GM12891 (cell line): ENCODE data around the gene SEMA5A.

Experiments used
- DNase-seq: peaks from one replicate; pipeline ENCODE4 v3.0.0; 2011; ENCODE audit warnings: low spot score; ENCODE audit not compliant: insufficient read length
- FAIRE-seq: peaks from 2 replicates; lab custom pipeline; 2011; peaks lifted over from hg19 to GRCh38; lab: Jason Lieb, UNC
- PAX5 ChIP-seq: IDR thresholded peaks from 2 replicates; pipeline ENCODE4 v1.6.1; 2011; ENCODE audit warnings: low read length, moderate library complexity, mild to moderate bottlenecking; ENCODE audit not compliant: insufficient read depth, severe bottlenecking
- POLR2A ChIP-seq: IDR thresholded peaks from 2 replicates; pipeline ENCODE4 v1.6.1; 2011; ENCODE audit warnings: low read depth, low read length, control low read depth
- POLR2AphosphoS5 ChIP-seq: IDR thresholded peaks from 2 replicates; pipeline ENCODE4 v1.6.1; 2011; ENCODE audit warnings: low read depth, low read length, control low read depth
- POU2F2 ChIP-seq: IDR thresholded peaks from 2 replicates; pipeline ENCODE4 v1.6.1; 2011; ENCODE audit warnings: low read depth, mild to moderate bottlenecking, control low read depth, low read length, moderate library complexity
- SPI1 ChIP-seq: IDR thresholded peaks from 2 replicates; pipeline ENCODE4 v1.6.1; 2011; ENCODE audit warnings: low read depth, low read length, control low read depth
- TAF1 ChIP-seq: IDR thresholded peaks from 2 replicates; pipeline ENCODE4 v1.6.1; 2011; ENCODE audit warnings: low read depth, low read length, control low read depth

The SEMA5A gene

DNA sequence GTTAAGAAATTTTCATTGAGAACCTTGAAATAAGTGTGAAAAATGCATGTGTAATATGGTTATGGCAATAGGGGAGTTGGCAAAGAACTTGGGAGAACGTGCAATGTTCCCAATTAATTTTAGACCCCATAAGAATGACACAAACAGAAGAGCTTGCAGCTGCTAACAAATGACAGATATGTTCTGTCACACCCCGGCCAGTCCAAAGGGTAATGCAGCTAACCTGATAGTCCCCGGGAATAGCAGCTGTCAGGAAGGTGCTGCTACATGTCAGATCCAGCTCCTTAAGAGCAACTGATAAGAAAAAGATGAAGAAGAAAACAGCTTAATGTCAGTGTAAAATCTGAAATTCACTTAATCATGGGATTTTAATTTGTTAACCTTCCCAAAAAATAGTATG is 30.4 kb downstream of the SEMA5A start:
- FAIRE-seq: no peak
- DNase-seq: no peak
- TF ChIP-seq POLR2AphosphoS5: no peak
- TF ChIP-seq TAF1: no peak
- no peak for TF ChIP-seq SPI1
- TF ChIP-seq POU2F2: no peak
- TF ChIP-seq POLR2A: no peak
- TF ChIP-seq PAX5: no peak

GRCh38 chr5:9514968-9515367 is 30.9 kb downstream of the SEMA5A start:
- TF ChIP-seq TAF1: no peak
- no peak for TF ChIP-seq PAX5
- no peak for TF ChIP-seq POLR2A
- FAIRE-seq: no peak
- no peak for DNase-seq

- no peak for TF ChIP-seq POLR2AphosphoS5
- TF ChIP-seq POU2F2: no peak
- TF ChIP-seq POLR2A: no peak
- no peak for TF ChIP-seq SPI1
- no peak for TF ChIP-seq PAX5
- TF ChIP-seq TAF1: no peak
- DNase-seq (no peak), FAIRE-seq (no peak)
Observed at GRCh38 chr5:9513827-9514226, 32.0 kb downstream of the SEMA5A start.

GRCh38 chr5:9512457-9512856 is 33.4 kb downstream of the SEMA5A start:
- FAIRE-seq: no peak
- TF ChIP-seq POLR2AphosphoS5 (no peak), SPI1 (no peak), POU2F2 (no peak)
- no peak for DNase-seq

DNA sequence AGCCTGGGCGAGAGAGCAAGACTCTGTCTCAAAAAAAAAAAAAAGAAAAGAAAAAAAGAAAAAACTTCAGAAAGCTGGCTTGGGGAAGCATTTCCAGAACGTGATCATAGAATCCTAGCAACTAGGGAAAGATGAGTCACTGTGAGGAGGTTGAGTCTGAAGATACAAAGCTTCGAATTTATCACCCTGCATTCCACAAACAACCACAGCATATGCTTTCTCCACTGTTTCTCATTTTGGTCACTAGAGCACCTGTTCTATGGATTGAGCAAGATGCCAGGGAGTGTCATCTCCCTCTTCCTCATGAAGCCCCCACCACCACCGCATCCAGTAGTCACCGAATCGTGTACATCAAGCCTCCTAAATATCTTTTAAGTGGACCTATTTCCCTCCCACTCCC is 37.9 kb downstream of the SEMA5A start:
- DNase-seq (no peak), FAIRE-seq (no peak)
- TF ChIP-seq POU2F2: no peak
- no peak for TF ChIP-seq SPI1
- TF ChIP-seq TAF1: no peak
- TF ChIP-seq POLR2AphosphoS5: no peak
- no peak for TF ChIP-seq POLR2A
- TF ChIP-seq PAX5: no peak

GRCh38 chr5:9505225-9505624 is 40.6 kb downstream of the SEMA5A start:
- no peak for TF ChIP-seq POLR2AphosphoS5
- TF ChIP-seq SPI1: no peak
- no peak for TF ChIP-seq POU2F2
- TF ChIP-seq PAX5: no peak
- no peak for TF ChIP-seq POLR2A
- no peak for TF ChIP-seq TAF1
- FAIRE-seq (no peak), DNase-seq (no peak)

- TF ChIP-seq POLR2A (no peak), SPI1 (no peak), TAF1 (no peak), POLR2AphosphoS5 (no peak), POU2F2 (no peak), PAX5 (no peak)
- no peak for DNase-seq
- FAIRE-seq: no peak
Observed at GRCh38 chr5:9502864-9503263, 43.0 kb downstream of the SEMA5A start.

DNA sequence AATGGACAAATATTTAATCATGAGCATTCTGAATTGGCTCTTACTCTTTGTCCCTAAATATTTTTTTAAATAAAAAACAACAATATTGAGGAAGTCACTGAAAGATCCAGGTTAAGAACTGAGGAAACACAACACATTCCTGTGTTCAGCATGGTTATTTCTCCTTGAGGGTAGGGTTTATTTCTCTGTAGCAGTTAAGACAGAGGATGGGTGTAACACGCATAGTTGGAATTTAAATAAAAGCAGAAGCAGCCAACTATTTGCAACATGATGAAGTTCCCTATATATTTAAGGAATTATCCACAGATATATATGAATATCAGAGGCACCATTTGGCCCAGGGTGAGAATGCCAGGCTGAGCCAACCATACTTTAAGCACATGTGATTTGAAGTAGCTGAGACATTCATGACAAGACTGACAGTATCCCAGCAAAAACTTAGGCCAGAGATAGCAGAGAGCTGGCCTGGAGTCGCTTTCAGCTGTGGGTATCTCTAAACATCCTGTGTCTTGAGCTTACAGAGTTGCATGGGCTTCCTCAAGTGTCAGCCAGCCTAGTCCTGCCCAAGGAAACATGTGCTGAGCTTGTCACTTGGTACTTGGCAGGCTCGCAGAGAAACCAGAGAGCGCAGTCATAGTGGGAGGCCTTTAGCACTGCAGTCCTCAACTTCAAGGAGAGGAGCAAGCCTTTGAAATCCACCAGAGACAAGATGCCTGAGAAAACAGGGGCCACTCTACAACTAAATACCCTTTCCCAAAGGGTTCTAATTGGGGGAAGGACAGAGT is 43.6 kb downstream of the SEMA5A start:
- DNase-seq (no peak), FAIRE-seq (no peak)
- no peak for TF ChIP-seq SPI1
- no peak for TF ChIP-seq POLR2AphosphoS5
- no peak for TF ChIP-seq POU2F2
- TF ChIP-seq TAF1: no peak
- TF ChIP-seq POLR2A: no peak
- TF ChIP-seq PAX5: no peak

- TF ChIP-seq TAF1 (no peak), SPI1 (no peak), POU2F2 (no peak), POLR2A (no peak), PAX5 (no peak), POLR2AphosphoS5 (no peak)
- DNase-seq (no peak), FAIRE-seq (no peak)
Observed at GRCh38 chr5:9500625-9501024, 45.2 kb downstream of the SEMA5A start.

DNA sequence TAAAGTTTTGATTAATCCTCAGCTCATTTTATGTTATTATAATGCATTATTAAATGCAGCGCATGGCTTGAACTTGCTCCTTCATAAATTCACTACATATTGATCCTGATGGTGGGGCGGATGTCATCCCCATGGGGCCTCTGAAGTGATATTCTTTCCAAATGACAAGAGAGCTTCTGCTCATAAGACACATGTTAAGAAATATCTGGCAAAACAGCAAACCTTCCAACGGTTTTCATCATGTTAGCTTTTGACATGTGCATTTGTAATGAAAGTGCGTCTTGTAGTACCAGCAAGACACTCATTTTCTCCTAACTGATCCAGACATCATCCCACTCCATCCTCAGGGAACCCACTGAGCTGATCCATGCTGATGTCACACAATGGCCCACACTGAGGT is 45.7 kb downstream of the SEMA5A start:
- no peak for DNase-seq
- TF ChIP-seq POLR2A (no peak), PAX5 (no peak), POLR2AphosphoS5 (no peak), TAF1 (no peak), SPI1 (no peak), POU2F2 (no peak)
- FAIRE-seq: no peak
